ENCODE results near the gene MCC.

DNA sequence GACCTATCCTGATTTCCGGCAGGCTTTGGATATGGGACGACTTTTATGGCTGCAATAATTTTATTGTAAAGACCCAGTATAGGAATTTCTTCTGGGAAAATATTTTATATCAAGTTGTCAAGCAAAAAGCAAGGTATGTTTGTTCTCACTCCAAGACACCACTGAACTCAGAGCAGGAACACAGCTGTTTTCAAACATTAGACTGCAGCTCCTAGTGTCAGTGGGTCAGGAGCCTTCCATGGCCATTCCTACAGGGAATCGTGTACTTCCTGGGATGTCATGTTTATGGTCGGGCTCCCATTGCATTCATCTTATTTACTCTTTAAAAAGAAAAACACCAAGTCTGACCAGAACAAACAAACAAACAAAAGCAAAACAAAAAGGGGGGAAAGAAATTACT is 278.8 kb downstream of the MCC start:
- TF ChIP-seq POLR2AphosphoS5 (IDR thresholded peaks at IDR 0.05; ENCODE audit: low read depth), result no peak
- TF ChIP-seq, protein P1, sequence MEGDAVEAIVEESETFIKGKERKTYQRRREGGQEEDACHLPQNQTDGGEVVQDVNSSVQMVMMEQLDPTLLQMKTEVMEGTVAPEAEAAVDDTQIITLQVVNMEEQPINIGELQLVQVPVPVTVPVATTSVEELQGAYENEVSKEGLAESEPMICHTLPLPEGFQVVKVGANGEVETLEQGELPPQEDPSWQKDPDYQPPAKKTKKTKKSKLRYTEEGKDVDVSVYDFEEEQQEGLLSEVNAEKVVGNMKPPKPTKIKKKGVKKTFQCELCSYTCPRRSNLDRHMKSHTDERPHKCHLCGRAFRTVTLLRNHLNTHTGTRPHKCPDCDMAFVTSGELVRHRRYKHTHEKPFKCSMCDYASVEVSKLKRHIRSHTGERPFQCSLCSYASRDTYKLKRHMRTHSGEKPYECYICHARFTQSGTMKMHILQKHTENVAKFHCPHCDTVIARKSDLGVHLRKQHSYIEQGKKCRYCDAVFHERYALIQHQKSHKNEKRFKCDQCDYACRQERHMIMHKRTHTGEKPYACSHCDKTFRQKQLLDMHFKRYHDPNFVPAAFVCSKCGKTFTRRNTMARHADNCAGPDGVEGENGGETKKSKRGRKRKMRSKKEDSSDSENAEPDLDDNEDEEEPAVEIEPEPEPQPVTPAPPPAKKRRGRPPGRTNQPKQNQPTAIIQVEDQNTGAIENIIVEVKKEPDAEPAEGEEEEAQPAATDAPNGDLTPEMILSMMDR (IDR thresholded peaks at IDR 0.05; ENCODE audit: insufficient read depth, low read length), result no peak
